ENCODE measurements around the gene LSAMP.

Gene LSAMP

GRCh38 chr3:116445990-116446389, 703 bp upstream of the LSAMP start:
- TF ChIP-seq CTCF (IDR thresholded peaks at IDR 0.05; ENCODE audit: insufficient read depth, low read depth, low read length, missing control alignments), result no peak
- no peak overlapping the region for H3K4me3 ChIP-seq (ENCODE audit: low read depth, low read length)
- DNase-seq (ENCODE audit: low read depth), result no peak

GRCh38 chr3:116444819-116445310, 422 bp downstream of the LSAMP start:
- no peak for DNase-seq (ENCODE audit: low read depth)
- TF ChIP-seq CTCF (IDR thresholded peaks at IDR 0.05; ENCODE audit: insufficient read depth, low read depth, low read length, missing control alignments), result no peak
- no peak overlapping the region for H3K4me3 ChIP-seq (ENCODE audit: low read depth, low read length)

- TF ChIP-seq CTCF (IDR thresholded peaks at IDR 0.05; ENCODE audit: insufficient read depth, low read depth, low read length, missing control alignments), result no peak
- H3K4me3 ChIP-seq (ENCODE audit: low read depth, low read length), result no peak overlapping the region
- DNase-seq (ENCODE audit: low read depth), result no peak
Measured at GRCh38 chr3:116444115-116444747, 1.1 kb downstream of the LSAMP start.

GRCh38 chr3:116443191-116443661, 2.1 kb downstream of the LSAMP start:
- no peak for TF ChIP-seq CTCF (IDR thresholded peaks at IDR 0.05; ENCODE audit: insufficient read depth, low read depth, low read length, missing control alignments)
- H3K4me3 ChIP-seq (ENCODE audit: low read depth, low read length), result no peak overlapping the region

GRCh38 chr3:116442331-116443021, 2.8 kb downstream of the LSAMP start:
- TF ChIP-seq CTCF (IDR thresholded peaks at IDR 0.05; ENCODE audit: insufficient read depth, low read depth, low read length, missing control alignments), result no peak
- no peak overlapping the region for H3K4me3 ChIP-seq (ENCODE audit: low read depth, low read length)
- no peak for DNase-seq (ENCODE audit: low read depth)

More at GRCh38 chr3:116443191-116443661, 2.1 kb downstream of the LSAMP start:
- DNase-seq (ENCODE audit: low read depth), result no peak

GRCh38 chr3:116441652-116442051, 3.6 kb downstream of the LSAMP start:
- DNase-seq (ENCODE audit: low read depth), result no peak
- no peak for TF ChIP-seq CTCF (IDR thresholded peaks at IDR 0.05; ENCODE audit: insufficient read depth, low read depth, low read length, missing control alignments)
- no peak overlapping the region for H3K4me3 ChIP-seq (ENCODE audit: low read depth, low read length)
